ENCODE results near the gene SMIM38. TPM values are rescaled to one million over a fixed set of nuclear protein-coding genes. Genes with fewer than 3 reads are reported as not detected.

Gene SMIM38
- total RNA-seq, 1 donor from 2014 or later, result 0.74 TPM

- Histone ChIP-seq H3K9me3 (no peaks in the 10 kb centered on the region), H3K4me3 (no peak overlapping the region), H3K4me1 (peaks cover 23% of the 10 kb centered on the region), H3K27me3 (no peaks in the 10 kb centered on the region), H3K36me3 (no peaks in the 10 kb centered on the region), H3K27ac (no peak overlapping the region)
- TF ChIP-seq POLR2AphosphoS5 (IDR thresholded peaks at IDR 0.05; ENCODE audit: insufficient read depth in 1 of 2, low read depth in 1 of 2) (no peak), POLR2A (IDR thresholded peaks at IDR 0.05) (no peak), CTCF (IDR thresholded peaks at IDR 0.05) (no peak)
- DNase-seq (ENCODE audit: extremely low spot score in 2 of 2), result no peak
- intact Hi-C loops (cut with DNase I), result no loop called here
Observed at GRCh38 chr11:69160296-69161116, 4.8 kb downstream of the SMIM38 start.

GRCh38 chr11:69161117-69161407, 5.3 kb downstream of the SMIM38 start:
- no peak for DNase-seq (ENCODE audit: extremely low spot score in 2 of 2)
- intact Hi-C loops (cut with DNase I), result no loop called here
- TF ChIP-seq POLR2A (IDR thresholded peaks at IDR 0.05) (no peak), CTCF (IDR thresholded peaks at IDR 0.05) (no peak), POLR2AphosphoS5 (IDR thresholded peaks at IDR 0.05; ENCODE audit: insufficient read depth in 1 of 2, low read depth in 1 of 2) (no peak)

GRCh38 chr11:69162505-69162904, 6.8 kb downstream of the SMIM38 start:
- H3K36me3 ChIP-seq, result no peaks in the 10 kb centered on the region
- H3K27ac ChIP-seq, result no peak overlapping the region
- no peaks in the 10 kb centered on the region for H3K9me3 ChIP-seq
- DNase-seq (ENCODE audit: extremely low spot score in 2 of 2), result no peak
- no peaks in the 10 kb centered on the region for H3K27me3 ChIP-seq
- no peak overlapping the region for H3K4me3 ChIP-seq
- peaks cover 18% of the 10 kb centered on the region for H3K4me1 ChIP-seq
- TF ChIP-seq CTCF (IDR thresholded peaks at IDR 0.05) (no peak), POLR2AphosphoS5 (IDR thresholded peaks at IDR 0.05; ENCODE audit: insufficient read depth in 1 of 2, low read depth in 1 of 2) (no peak), POLR2A (IDR thresholded peaks at IDR 0.05) (no peak)
- intact Hi-C loops (cut with DNase I), result no loop called here

More at GRCh38 chr11:69161117-69161407, 5.3 kb downstream of the SMIM38 start:
- peaks cover 21% of the 10 kb centered on the region for H3K4me1 ChIP-seq
- no peaks in the 10 kb centered on the region for H3K27me3 ChIP-seq
- H3K4me3 ChIP-seq, result no peak overlapping the region
- no peaks in the 10 kb centered on the region for H3K36me3 ChIP-seq
- H3K9me3 ChIP-seq, result no peaks in the 10 kb centered on the region
- no peak overlapping the region for H3K27ac ChIP-seq

GRCh38 chr11:69163842-69164241, 8.1 kb downstream of the SMIM38 start:
- Histone ChIP-seq H3K27me3 (no peaks in the 10 kb centered on the region), H3K9me3 (no peaks in the 10 kb centered on the region), H3K36me3 (no peaks in the 10 kb centered on the region), H3K4me1 (peaks cover 13% of the 10 kb centered on the region), H3K27ac (no peak overlapping the region), H3K4me3 (no peak overlapping the region)
- intact Hi-C loops (cut with DNase I), result no loop called here
- TF ChIP-seq CTCF (IDR thresholded peaks at IDR 0.05), result no peak
- no peak for TF ChIP-seq POLR2A (IDR thresholded peaks at IDR 0.05)
- TF ChIP-seq POLR2AphosphoS5 (IDR thresholded peaks at IDR 0.05; ENCODE audit: insufficient read depth in 1 of 2, low read depth in 1 of 2), result no peak
- DNase-seq (ENCODE audit: extremely low spot score in 2 of 2), result no peak

GRCh38 chr11:69164824-69165223, 9.1 kb downstream of the SMIM38 start:
- H3K27ac ChIP-seq, result no peak overlapping the region
- intact Hi-C loops (cut with DNase I), result no loop called here
- H3K9me3 ChIP-seq, result no peaks in the 10 kb centered on the region
- peaks cover 13% of the 10 kb centered on the region for H3K4me1 ChIP-seq
- no peak for TF ChIP-seq POLR2AphosphoS5 (IDR thresholded peaks at IDR 0.05; ENCODE audit: insufficient read depth in 1 of 2, low read depth in 1 of 2)
- no peak for TF ChIP-seq CTCF (IDR thresholded peaks at IDR 0.05)
- TF ChIP-seq POLR2A (IDR thresholded peaks at IDR 0.05), result no peak
- H3K4me3 ChIP-seq, result no peak overlapping the region
- H3K27me3 ChIP-seq, result no peaks in the 10 kb centered on the region
- H3K36me3 ChIP-seq, result no peaks in the 10 kb centered on the region
- DNase-seq (ENCODE audit: extremely low spot score in 2 of 2), result no peak
